ENCODE data around the gene ATP8A1. TPM values are rescaled to one million over a fixed set of nuclear protein-coding genes. Genes with fewer than 3 reads are reported as not detected.

Gene ATP8A1
- total and polyA plus RNA-seq, 2 of the 8 experiments (the other 6 are each of a cell fraction or from before 2014, with no cell fraction given): 3.7 to 14.9 TPM

GRCh38 chr4:42543762-42544161 lies 113.1 kb downstream of the ATP8A1 start:
- no peaks in the 10 kb centered on the region for H3K27me3 ChIP-seq (replicated peaks in 1 of 4; ENCODE audit: control insufficient read depth in 3 of 4, extremely low read depth in 1 of 4, insufficient read depth in 3 of 4, low read length in 3 of 4)
- H2BK20ac ChIP-seq (ENCODE audit: low read length): no peak overlapping the region
- H3K79me1 ChIP-seq (ENCODE audit: low read depth, low read length): no peaks in the 10 kb centered on the region
- H3K14ac ChIP-seq (ENCODE audit: insufficient read length): no peak overlapping the region
- H3K27ac ChIP-seq (ENCODE audit: low read depth, low read length): no peak overlapping the region
- H3K18ac ChIP-seq (ENCODE audit: extremely low read depth, low read length): no peak overlapping the region
- no peaks in the 10 kb centered on the region for H3K79me2 ChIP-seq (ENCODE audit: control insufficient read depth in 1 of 2, insufficient read depth in 2 of 2, low read length in 2 of 2)
- no peak overlapping the region for H4K8ac ChIP-seq (ENCODE audit: extremely low read depth, insufficient read depth, low read length)
- ChIA-PET POLR2A (ENCODE audit: partially characterized antibody) (no interaction called here), CTCF (ENCODE audit: partially characterized antibody) (interaction anchor here (0.6 to 1.4 kb wide), 2 partner anchors 207 to 336 kb away, joined by 3 read pairs; no protein-coding TSS in a partner anchor)
- H3K9ac ChIP-seq (replicated peaks in 1 of 4; ENCODE audit: extremely low read depth in 1 of 4, low read depth in 3 of 4, low read length in 3 of 4): no peak overlapping the region
- no peak overlapping the region for H3K56ac ChIP-seq (replicated peaks; ENCODE audit: insufficient read length, low read depth, low read length)
- H2BK120ac ChIP-seq (replicated peaks; ENCODE audit: low read depth, low read length): no peak overlapping the region
- no peak overlapping the region for H2BK15ac ChIP-seq (ENCODE audit: low read length)
- no peaks in the 10 kb centered on the region for H3K36me3 ChIP-seq (ENCODE audit: control insufficient read depth in 2 of 4, insufficient read depth in 4 of 4, low read length in 3 of 4)
- no peaks in the 10 kb centered on the region; the same call in 1 of the 2 replicates for H3K23me2 ChIP-seq (ENCODE audit: low read depth, low read length)
- H2AK5ac ChIP-seq (ENCODE audit: low read depth, low read length): no peak overlapping the region
- H4K20me1 ChIP-seq (replicated peaks in 1 of 2; ENCODE audit: control insufficient read depth in 1 of 2, insufficient read depth in 2 of 2, low read length in 2 of 2): no peaks in the 10 kb centered on the region
- no peak overlapping the region for H2BK12ac ChIP-seq (ENCODE audit: low read depth, low read length)
- H2BK5ac ChIP-seq (ENCODE audit: low read depth, low read length): no peak overlapping the region
- no peak overlapping the region for H4K5ac ChIP-seq (ENCODE audit: insufficient read length, low read depth, low read length)
- no peak for DNase-seq (ENCODE audit: low read depth in 1 of 2, low spot score in 2 of 2)
- H3K4me3 ChIP-seq (ENCODE audit: extremely low read depth in 1 of 4, insufficient read depth in 2 of 4, low read depth in 3 of 4, low read length in 4 of 4): no peak overlapping the region
- no peak overlapping the region for H4K91ac ChIP-seq (replicated peaks; ENCODE audit: insufficient read length, low read length)
- no peak overlapping the region for H3K4me2 ChIP-seq (ENCODE audit: insufficient read depth in 1 of 2, low read depth in 2 of 2, low read length in 2 of 2)
- WGBS, 2 experiments (ENCODE audit: extremely low coverage in 1 of 2, insufficient coverage in 1 of 2, insufficient read length in 1 of 2, insufficient replicate concordance in 2 of 2, low coverage in 1 of 2, low lambda C conversion rate in 2 of 2, missing lambda C conversion rate in 1 of 2): 93% methylated on average over 2 of the region's 2 CpGs; no CpG with 5 or more reads in 1 of the 2 experiments
- H3K23ac ChIP-seq (ENCODE audit: insufficient read length): no peak overlapping the region
- H3K9me3 ChIP-seq (ENCODE audit: insufficient read depth in 2 of 2, low read depth in 1 of 2, low read length in 1 of 2): no peaks in the 10 kb centered on the region
- FAIRE-seq: no peak
- no peaks in the 10 kb centered on the region for H3K4me1 ChIP-seq (replicated peaks in 1 of 4; ENCODE audit: control insufficient read depth in 3 of 4, insufficient read depth in 4 of 4, low read length in 3 of 4)
- H2AFZ ChIP-seq (ENCODE audit: low read length): no peak overlapping the region
- H3K4ac ChIP-seq (replicated peaks; ENCODE audit: insufficient read length, low read depth, low read length): no peak overlapping the region
- TF ChIP-seq EGR1 (IDR thresholded peaks at IDR 0.05; ENCODE audit: borderline replicate concordance, low read depth, low read length): no peak
- no peak for TF ChIP-seq TBP (IDR thresholded peaks at IDR 0.05; ENCODE audit: low read depth, low read length)
- no peak for TF ChIP-seq CBX5 (IDR thresholded peaks at IDR 0.05; ENCODE audit: low read depth, low read length)
- TF ChIP-seq CTBP2 (IDR thresholded peaks at IDR 0.05; ENCODE audit: borderline replicate concordance, insufficient read depth, insufficient read length, low read length): no peak
- TF ChIP-seq EP300 (IDR thresholded peaks at IDR 0.05; ENCODE audit: borderline replicate concordance in 1 of 2, low read depth in 2 of 2, low read length in 2 of 2): no peak
- TF ChIP-seq BCL11A (IDR thresholded peaks at IDR 0.05; ENCODE audit: low read depth in 2 of 2, low read length in 2 of 2): no peak
- TF ChIP-seq RFX5 (IDR thresholded peaks at IDR 0.05; ENCODE audit: borderline replicate concordance, low read depth, low read length): no peak
- no peak for TF ChIP-seq NRF1 (IDR thresholded peaks at IDR 0.05; ENCODE audit: low read depth, low read length)
